ENCODE data around the gene SERINC3.
"Not testable (repeated sequence)": the region's sequence is repeated elsewhere in the genome, so short reads cannot be mapped to it uniquely, and the experiment has no call there.

The SERINC3 gene

DNA sequence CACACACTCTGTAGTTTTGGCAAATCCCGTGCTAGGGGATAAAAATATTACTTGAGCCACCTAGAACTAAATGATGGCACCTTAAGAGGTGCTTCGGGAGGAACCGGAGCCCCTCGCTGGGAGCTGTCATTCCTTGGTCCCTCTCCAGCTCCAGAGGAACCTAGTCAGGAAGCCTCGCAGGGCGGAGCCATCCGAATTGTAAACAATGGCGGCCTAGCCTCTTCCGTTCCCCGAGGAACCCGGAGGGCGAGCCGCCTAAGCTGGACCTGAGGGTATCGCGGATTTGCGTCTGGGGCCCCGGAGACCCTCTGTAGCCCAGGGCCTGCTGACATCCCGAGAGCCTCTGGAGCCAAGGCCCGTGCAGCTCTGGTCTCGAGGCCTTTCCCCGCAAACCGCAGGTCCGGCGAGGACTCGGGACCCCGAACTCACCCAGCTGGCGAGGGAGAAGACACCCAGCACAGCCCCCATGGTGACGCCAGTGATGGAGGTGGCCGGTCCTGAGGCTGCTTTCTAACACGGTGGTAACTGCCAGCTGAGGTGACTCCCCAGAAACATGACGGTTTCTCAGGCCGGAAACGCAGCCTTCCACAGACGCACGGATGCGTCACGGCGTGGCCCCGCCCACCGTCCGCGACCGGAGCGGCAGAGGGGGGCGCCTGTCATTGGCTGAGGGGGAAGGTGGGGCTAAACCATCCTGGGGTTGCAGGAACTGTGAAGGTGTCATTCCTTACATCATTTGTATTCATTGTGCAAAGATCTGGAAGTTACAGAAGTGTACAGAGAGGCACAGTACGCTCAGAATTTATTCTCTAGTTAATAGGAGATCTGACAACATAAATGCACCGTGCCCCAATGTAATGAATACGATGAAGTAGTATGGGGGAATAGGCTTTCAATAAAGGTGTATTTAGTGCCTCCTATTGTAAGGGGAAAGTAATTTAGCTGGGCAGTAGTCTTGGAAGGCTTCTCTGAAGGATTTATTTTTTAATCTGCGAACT is at the start of gene SERINC3:
TSS of gene SERINC3 (minus strand) at position 587 of the 998 bp plus-strand sequence. CDS start at position 468, 119 bp downstream.
- peak; percentile 97 for DNase-seq (ENCODE audit: low spot score)

DNA sequence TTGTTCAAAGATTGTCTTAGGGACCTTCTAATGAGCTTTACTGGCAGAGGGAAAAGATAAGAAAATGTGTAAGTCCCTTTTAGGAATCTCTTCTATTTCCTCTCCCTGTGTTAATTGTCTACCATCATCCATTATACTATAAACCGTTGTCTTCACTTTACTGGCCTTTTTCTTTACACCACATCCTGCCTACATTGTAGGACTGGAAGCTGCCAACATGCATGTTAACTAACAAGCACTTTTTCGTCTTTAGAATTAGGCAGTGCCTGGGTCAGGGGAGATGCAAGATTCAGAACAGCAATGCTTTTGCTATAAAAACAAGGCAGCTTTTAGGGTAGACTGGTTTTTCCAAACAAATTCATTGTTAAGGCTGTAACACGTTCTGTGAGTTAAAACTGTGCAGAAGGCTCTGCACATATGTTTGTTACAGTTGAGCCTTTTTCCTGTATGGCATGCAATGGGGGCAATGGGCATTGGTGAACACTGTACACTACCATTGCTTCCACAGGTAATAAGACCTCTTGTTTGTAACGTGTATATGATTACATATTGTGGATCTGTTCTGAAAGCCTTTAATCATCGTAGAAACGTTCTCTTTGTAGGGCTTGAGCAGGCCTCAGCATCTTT is 49.6 kb upstream of the SERINC3 start:
- DNase-seq (ENCODE audit: low spot score) = no peak

DNA sequence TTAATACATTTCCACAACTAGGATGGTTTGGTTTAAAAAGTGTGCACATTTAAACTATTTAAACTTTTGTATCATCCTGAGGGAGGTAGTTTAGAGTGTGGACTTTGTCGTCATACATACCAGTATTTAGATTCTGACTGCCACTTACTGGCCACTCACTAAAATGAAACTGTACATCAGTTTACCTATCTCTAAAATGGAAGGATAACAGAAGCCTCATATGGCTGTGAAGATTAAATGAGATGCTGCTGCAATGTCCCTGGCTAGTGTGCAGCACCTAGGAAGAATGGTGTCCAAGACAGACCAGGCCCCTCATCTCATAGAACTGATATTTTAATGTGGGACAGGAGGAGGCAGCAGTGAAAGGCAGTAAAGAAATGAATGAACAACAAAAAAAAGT is 48.5 kb upstream of the SERINC3 start:
- DNase-seq (ENCODE audit: low spot score) = peak; percentile 43

DNA sequence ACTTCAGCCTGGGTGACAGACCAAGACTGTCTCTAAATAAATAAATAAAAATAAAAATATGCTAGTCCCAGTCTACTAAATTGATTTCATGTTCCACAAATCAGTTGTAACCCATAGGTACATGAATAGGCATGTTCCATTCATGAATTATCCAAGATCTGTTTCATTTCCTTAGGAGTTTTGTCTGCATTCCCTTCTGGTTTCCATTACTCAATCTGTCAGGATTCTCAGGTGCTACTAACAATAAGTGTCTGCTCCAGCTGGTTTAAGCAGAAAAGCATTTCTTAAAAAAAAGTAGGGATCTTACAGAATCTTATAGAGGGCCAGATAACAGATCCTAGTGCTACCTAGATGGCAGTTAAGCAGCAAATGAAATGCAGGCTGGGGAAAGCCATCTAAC is 44.9 kb upstream of the SERINC3 start:
- no peak for DNase-seq (ENCODE audit: low spot score)

DNA sequence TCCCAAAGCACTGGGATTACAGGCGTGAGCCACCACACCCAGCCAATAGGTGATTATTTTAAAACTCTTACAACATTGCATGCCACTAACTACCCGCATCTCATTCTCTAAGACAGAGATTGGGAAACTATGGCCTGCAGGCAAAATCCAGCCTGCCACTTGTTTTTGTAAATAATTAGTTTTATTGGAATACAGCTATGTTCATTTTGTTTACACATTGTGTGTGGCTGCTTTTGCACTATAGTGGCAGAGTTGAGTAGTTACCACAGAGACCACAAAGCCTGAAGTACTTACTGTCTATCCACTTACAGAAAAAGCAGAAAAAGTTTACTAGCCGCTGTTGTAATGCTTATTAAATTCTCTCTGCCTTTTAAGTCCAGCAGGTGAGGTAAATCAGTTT is 44.1 kb upstream of the SERINC3 start:
- no peak for DNase-seq (ENCODE audit: low spot score)

DNA sequence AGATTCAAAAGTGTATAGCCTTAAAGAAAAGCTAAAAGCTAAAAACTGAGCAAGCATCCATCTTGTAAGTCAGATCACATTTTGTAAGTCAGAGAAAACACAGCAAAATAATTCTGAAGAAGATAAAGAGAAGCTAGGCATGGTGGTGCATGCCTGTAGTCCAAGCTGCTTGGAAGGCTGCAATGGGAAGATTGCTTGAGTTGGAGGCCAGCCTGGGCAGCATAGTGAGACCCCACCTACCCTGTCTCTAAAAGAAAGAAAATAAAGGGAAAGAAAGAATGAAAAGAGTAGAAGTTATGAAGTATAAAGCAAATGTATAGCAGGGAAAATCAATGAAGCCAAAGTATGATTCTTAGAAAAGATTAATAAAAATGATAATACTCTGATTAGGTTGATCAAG is 40.0 kb upstream of the SERINC3 start:
- DNase-seq (ENCODE audit: low spot score) = no peak

DNA sequence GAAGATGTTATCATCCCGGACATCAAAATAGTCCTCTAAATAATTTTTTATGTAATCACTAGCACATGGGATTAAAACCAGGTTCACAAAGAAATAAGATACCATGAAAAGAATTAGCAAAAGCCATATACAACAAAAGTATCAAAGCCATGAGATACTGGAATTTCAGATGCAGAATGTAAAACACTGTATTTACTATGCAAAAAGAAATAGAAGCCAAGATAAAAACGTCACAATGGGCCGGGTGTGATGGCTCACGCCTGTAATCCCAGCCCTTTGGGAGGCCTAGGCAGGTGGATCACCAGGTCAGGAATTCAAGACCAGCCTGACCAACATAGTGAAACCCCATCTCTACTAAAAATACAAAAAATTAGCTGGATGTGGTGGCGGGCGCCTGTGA is 38.9 kb upstream of the SERINC3 start:
- not testable (repeated sequence) for DNase-seq (ENCODE audit: low spot score)

DNA sequence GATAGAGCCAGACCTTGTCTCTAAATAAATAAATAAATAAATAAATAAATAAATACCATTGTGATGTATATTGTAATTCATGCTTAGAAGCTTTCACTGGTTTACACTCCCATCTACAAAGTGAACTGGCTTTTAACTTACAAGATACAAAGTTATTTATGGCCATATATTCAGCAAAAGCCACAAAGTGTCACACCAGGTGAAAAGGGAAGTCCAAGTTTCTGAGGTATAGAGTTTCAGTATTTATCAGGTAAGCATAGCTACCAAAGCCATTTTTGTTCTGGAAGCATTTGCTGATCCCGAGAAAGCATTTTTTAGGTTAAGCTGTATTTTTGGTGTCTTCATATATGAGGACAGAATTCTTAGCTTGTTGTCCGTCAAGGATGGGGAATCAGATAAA is 38.4 kb upstream of the SERINC3 start:
- DNase-seq (ENCODE audit: low spot score) = no peak

DNA sequence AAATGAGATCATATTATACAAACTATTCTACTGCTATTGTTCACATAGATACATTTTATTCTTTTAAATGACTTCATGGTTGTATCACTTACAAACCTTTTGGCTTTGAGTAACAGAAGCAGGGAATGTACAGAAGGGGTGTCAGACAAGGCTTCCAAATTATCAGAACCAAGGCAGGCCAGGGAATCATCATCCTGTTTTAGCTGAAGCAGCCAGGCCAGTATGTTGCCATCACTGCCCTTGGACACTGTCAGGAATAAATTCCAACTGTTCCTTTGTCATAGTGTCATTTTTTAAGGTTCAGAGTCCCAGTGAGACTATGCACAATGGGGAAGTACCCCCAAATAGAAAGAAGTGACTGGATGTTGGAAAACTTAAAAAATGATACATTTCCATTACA is 37.4 kb upstream of the SERINC3 start:
- DNase-seq (ENCODE audit: low spot score) = no peak

DNA sequence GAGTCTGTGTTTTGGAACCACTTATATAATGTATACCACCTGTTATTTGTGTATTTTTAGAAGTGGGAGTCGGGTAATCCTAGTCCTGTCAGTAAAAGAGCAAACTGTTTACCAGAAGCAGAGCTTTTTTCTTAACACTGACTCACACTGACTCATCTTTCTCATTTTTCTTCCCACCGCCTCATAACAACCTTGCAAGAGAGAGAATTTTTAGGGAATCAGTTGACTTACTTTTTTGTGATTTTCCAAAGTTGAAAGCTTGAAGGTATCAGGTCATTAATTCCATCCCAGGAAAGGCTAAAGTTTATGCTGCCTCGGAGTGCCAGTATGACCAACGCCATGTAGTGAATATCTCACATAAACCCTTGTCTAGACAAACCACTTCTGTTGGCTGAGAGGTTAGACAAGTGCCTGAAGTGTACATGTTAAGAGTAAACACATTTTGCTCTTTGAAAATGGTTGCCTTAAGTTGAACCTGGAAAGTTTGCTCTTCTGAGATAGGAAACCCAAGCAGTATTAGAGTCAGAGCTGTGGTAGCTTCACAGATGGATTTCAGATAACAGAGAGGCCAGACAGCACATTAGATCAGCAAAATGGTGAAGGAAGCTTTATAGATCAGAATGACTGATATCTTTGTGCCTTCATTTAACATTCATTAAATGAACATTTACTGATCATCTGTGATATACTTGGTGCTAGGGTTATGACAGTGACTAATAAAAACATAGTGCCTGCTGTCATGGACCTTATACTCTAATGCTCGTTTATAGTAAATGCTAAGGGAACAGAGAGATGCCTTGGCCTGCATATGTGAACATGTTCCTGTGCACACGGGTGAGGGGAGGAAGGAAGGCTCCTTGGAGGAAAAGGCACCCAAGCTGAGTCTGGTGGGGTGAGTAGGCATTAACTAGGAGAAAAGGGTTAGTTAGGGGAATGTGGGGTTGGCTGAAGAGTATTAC is 31.4 kb upstream of the SERINC3 start:
- DNase-seq (ENCODE audit: low spot score) = peak; percentile 55

DNA sequence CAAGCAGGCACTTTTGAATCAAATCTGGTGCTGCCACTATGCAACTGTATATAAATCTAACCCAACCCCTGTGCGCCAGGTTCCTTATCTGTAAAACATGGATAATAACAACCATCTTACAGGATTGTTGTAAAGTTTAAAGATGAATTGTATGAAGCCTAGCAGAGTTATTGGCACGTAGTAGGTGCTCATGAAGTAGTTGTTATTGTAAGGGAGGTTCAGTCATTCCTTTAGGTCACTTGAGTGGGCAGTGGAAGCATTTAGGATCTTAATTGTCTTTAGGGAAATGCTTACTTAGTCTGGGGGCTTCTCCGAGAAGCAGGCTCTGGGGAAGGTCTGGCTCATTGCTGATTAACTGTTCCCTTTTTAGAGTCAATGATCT is 30.7 kb upstream of the SERINC3 start:
- no peak for DNase-seq (ENCODE audit: low spot score)

DNA sequence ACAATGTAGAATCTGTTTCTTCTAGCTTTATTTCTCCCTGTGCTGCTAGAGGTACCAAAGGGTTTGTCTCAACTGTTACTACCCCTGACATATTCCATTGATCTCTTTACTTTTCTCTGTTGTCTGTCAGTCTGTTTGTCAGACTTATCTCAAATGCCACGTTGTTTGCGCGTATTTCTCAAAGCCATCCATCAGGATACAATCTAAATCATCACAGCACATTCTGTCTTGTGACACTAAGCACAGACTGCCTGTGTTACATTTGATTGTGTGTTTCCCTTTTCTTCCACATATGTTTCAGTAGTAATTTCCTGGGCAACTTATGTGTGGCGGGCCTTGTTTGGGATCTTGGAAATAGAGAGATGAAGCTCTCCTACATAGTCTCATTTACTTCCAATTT is 30.2 kb upstream of the SERINC3 start:
- peak; percentile 34 for DNase-seq (ENCODE audit: low spot score)

DNA sequence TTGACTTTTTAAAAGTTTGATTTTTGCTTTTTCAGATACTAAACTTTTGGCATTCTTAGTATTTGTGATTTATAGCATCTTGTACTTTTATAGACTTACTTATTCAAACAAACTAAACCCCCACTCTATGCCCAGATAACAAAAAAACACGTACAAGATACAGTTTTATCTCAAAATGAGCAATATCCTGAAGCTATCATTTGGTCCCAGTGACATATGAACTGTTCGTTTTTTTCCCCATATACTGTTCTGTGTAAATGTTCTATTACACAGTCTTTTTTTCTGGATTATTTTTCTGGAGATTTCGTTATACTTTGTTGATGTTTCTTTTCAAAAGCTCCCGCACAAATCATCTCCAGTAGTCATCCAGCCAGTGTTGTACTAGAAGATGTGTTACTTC is 27.3 kb upstream of the SERINC3 start:
- DNase-seq (ENCODE audit: low spot score) = peak; percentile 21

DNA sequence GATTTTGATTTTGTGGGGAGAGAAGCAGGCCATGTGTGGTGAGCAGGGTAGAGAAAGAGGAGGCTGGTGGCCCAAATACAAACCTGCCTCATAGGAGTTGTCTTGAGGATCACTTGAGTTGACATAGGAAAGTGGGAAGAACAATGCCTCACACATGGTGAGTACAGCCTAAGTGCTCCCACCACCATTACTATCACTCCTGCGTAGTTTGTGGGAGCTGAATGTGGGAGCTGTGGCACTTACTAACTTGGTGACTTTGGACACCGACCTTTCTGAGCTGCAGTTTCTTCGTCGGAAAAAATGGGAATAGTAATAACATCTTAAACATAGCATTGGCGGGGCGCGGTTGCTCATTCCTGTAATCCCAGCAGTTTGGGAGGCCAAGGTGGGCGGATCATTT is 25.5 kb upstream of the SERINC3 start:
- no peak for DNase-seq (ENCODE audit: low spot score)

DNA sequence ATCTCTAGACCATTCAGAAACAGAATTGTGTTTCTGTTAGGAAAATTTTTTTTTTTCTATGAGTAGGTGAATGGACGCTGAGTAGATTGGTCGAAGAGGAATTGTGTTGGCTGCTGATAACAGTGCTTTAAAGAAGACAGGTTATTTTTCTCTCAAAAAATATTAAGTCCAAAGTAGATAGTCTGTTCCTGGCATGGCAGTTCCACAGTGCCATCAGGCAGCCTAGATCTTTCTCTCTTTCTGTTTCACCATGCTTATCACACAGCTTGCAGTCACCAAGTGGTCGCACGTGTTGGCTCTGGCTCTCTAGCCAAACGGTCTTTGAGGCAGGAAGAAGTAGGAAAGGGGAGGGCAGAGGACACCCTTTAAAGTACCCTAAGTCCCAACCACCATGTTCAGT is 22.4 kb upstream of the SERINC3 start:
- DNase-seq (ENCODE audit: low spot score) = peak; percentile 85

DNA sequence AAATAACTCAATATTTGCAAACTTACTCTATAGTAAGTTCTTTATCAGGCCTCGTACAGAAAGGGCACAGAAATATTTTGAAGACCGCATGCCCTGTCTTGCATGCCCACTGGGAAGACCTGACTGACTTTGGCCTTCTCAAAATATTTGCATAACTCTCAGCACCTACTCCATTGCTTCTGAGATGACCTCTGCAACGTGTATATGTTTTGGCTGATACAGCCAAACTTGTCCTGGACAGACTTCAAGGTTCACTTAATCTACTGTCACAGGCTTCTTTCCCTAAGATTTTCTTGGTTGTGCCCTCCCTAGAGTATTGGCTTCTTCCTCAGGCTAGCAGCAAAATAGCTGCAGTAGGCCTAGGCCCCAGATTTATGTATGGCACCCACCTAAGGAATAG is 21.5 kb upstream of the SERINC3 start:
- peak; percentile 47 for DNase-seq (ENCODE audit: low spot score)

DNA sequence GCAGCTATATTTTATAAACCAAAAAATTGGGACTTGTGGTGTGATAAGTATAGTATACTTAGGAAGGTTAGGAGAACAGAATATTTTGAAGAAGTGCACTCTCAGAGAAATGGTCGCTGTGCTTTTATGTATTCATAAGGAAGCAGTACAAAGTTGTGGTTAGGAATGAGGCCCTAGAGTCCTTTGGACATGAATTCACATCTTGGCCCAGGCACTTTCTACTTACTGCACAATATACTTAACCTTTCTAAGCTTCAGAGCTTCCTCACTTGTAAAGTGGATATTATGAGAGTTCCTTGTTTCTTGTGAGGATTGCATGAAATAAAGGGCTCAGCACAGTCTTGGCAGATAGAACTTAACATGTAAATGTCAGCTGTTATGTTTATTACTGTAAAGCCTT is 21.0 kb upstream of the SERINC3 start:
- no peak for DNase-seq (ENCODE audit: low spot score)

DNA sequence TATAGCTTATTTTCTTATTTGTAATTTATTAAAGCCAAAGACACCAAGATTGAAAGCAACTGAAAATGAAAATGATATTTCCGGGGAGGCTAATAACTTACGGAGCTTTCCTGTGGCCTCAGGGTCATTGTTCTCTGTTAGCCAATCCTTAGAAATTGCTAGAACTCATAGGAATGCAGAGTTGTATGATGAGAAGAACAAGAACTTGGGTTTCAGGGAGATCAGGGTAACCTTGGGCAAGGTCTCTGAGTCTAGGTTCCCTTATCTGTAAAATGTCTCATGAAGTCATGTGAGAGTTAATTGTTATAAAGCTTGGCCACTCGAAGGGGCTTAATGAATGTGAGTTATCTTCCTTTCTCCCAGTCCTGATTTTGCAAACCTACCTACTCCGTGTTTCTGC is 20.1 kb upstream of the SERINC3 start:
- no peak for DNase-seq (ENCODE audit: low spot score)

DNA sequence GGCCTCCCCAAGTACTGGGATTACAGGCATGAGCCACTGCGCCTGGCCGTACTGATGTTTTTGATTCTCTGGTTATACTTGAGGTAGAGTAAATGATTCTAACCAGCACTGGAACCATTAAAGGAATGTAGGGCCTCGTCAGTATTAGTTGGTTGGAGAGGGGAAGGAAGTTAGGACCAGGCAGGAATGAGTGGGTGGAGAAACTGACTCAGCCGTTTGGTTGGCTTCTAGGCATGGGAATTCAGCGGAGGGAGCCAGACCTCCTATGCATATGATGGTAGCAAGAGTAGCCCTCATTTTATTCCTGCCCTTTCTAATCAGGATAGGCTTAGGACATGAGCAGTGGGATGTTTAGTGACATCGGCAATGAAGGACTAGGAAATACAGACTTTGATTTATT is 19.0 kb upstream of the SERINC3 start:
- DNase-seq (ENCODE audit: low spot score) = no peak

DNA sequence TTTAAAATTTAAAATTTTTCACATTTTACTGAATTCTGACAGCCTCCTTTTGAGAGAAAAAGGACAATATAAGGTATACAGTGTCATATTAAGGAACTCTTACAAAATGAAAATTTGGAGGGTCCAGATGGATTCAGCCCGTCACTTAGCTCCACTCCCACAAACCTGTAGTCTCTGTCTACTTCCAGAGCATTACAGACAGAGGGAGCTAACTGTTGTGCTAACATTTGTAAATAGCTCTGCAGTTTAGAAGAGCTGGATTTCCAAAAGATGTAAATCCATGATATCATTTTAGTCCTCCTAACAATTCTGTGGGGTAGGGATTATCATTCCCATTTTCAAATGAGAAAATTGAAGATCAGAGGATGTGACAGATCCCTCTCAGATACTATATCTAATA is 16.1 kb upstream of the SERINC3 start:
- no peak for DNase-seq (ENCODE audit: low spot score)

DNA sequence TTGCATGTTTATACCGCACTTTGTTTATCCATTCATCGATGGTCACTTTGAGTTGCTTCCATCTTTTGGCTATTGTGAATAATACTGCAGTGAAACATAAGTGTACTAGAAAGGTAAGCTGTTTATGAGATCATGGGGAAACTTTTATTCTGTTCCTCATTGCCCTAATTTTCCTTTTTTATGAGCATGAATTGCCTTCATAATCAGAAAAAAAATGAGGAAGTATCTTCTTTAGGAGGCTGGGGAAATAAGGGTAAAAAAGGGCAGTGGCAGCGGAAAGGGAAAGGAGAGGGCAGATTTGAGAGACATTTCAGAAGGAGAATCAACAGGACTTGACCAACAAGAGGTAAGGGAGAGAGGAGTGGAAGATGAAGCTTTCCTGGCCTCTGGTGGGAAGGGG is 14.3 kb upstream of the SERINC3 start:
- no peak for DNase-seq (ENCODE audit: low spot score)

DNA sequence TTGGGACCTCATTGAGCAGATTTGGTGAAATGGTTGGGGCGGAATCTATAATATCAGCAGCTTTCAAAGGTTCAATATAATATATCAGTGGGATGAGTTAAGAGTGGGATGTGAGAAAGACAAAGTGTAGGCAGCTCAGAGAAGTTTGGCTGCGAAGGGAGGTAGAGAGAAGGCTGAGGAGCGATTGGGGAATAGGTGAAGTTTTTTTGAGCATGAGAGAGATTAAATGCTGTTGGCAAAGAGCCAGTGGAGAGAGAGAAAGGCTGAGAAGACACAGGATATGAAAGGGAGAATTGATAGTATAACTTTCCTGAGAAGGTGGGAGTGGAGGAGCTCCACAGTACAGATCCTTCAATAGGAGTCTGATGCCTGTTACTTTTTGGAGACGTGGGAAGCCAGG is 12.1 kb upstream of the SERINC3 start:
- DNase-seq (ENCODE audit: low spot score) = peak; percentile 62
